Endodermal cell (in vitro differentiated cells): ENCODE results near the gene DBI. TPM values are rescaled to one million over a fixed set of nuclear protein-coding genes. Genes with fewer than 3 reads are reported as not detected.
"Not testable (repeated sequence)": the region's sequence is repeated elsewhere in the genome, so short reads cannot be mapped to it uniquely, and the experiment has no call there.

Experiments used
- DNase-seq: peaks from one replicate; pipeline ENCODE4 v3.0.0-alpha.2; 2017
- H3K27ac ChIP-seq: 2 replicates; pipeline ENCODE4 v1.5.1; 2013; ENCODE audit warnings: mild to moderate bottlenecking, low read depth, low read length, moderate library complexity
- H3K27me3 ChIP-seq: 2 replicates; pipeline ENCODE4 v1.6.1; 2013; ENCODE audit warnings: mild to moderate bottlenecking, low read length, moderate library complexity; ENCODE audit not compliant: insufficient read depth, control insufficient read depth, poor library complexity, severe bottlenecking
- H3K36me3 ChIP-seq: 2 replicates; pipeline ENCODE4 v1.7.0; 2013; ENCODE audit warnings: mild to moderate bottlenecking, low read length, moderate library complexity; ENCODE audit not compliant: control insufficient read depth, insufficient read depth
- H3K4me1 ChIP-seq: one replicate; pipeline ENCODE4 v1.7.0; 2013; ENCODE audit warnings: low read length; ENCODE audit not compliant: control insufficient read depth, insufficient read depth
- H3K4me3 ChIP-seq: 2 replicates; pipeline ENCODE4 v1.5.1; 2013; ENCODE audit warnings: mild to moderate bottlenecking, low read length, moderate library complexity
- H3K9ac ChIP-seq: 2 replicates; pipeline ENCODE4 v1.6.1; 2013; ENCODE audit warnings: mild to moderate bottlenecking, low read length, moderate library complexity; ENCODE audit not compliant: poor library complexity, severe bottlenecking; ENCODE audit errors: extremely low read depth
- H3K9me3 ChIP-seq: 2 replicates; pipeline ENCODE4 v1.6.1; 2013; ENCODE audit warnings: mild to moderate bottlenecking, low read length, moderate library complexity; ENCODE audit not compliant: control insufficient read depth
- H3K27ac Mint-ChIP-seq: 2 replicates; pipeline ENCODE4 v1.8.0; 2020; ENCODE audit warnings: mixed read lengths
- H3K27me3 Mint-ChIP-seq: 2 replicates; pipeline ENCODE4 v1.8.0; 2021; ENCODE audit warnings: mild to moderate bottlenecking, mixed read lengths; ENCODE audit not compliant: insufficient read depth
- H3K36me3 Mint-ChIP-seq: 2 replicates; pipeline ENCODE4 v1.8.0; 2020; ENCODE audit warnings: low read depth, mixed read lengths
- H3K4me1 Mint-ChIP-seq: 2 replicates; pipeline ENCODE4 v1.8.0; 2020; ENCODE audit warnings: mixed read lengths
- H3K4me3 Mint-ChIP-seq: 2 replicates; pipeline ENCODE4 v1.8.0; 2020; ENCODE audit warnings: mild to moderate bottlenecking, moderate library complexity, mixed read lengths
- H3K9me3 Mint-ChIP-seq: 2 replicates; pipeline ENCODE4 v1.8.0; 2020; ENCODE audit warnings: mild to moderate bottlenecking, mixed read lengths
- CTCF ChIP-seq: fragments of 200-600 bp; sonication (generic); conservative IDR thresholded peaks from 2 replicates; pipeline ENCODE4 v1.5.0; 2021; ENCODE audit warnings: antibody characterized with exemption, mild to moderate bottlenecking
- WGBS, 2 experiments: methylation state at CpG; one replicate each; pipeline versions ENCODE4 v1.1.5 to v1.1.7; 2013; ENCODE audit warnings: missing lambda C conversion rate in 2 of 2, mixed read lengths in 1 of 2; ENCODE audit not compliant: insufficient coverage in 1 of 2, insufficient read length in 1 of 2; 5-methylcytosine and 5-hydroxymethylcytosine counted together
- total RNA-seq, 2 donors: library from RNA; stranded (reverse); fragmentation: NEBNext Ultra II Directional in 1 of 2; extraction: Animal tissue kit (Norgen Biotek cat#: 25700) in 1 of 2; gene quantifications; 2 replicates in 1 of 2; 3 replicates in 1 of 2; pipeline ENCODE4 v1.2.1, GENCODE V29; 2021

DBI gene
- total RNA-seq, 2 donors from 2014 or later = 138 to 178 TPM

- Mint-ChIP-seq H3K27ac (no peak overlapping the region), H3K36me3 (no peaks in the 10 kb centered on the region)
Measured at GRCh38 chr2:119397196-119397595, 30.4 kb downstream of the DBI start.

GRCh38 chr2:119402106-119402505, 35.3 kb downstream of the DBI start:
- Histone ChIP-seq H3K4me1 (no peaks in the 10 kb centered on the region), H3K27me3 (no peaks in the 10 kb centered on the region), H3K27ac (no peak overlapping the region), H3K9ac (no peak overlapping the region), H3K4me3 (no peak overlapping the region), H3K36me3 (no peaks in the 10 kb centered on the region), H3K9me3 (no peaks in the 10 kb centered on the region)
- Mint-ChIP-seq H3K27ac (no peak overlapping the region), H3K4me1 (no peaks in the 10 kb centered on the region), H3K9me3 (no peaks in the 10 kb centered on the region), H3K4me3 (no peak overlapping the region), H3K27me3 (peaks cover 5% of the 10 kb centered on the region), H3K36me3 (no peaks in the 10 kb centered on the region)
- TF ChIP-seq CTCF = no peak
- DNase-seq = no peak
- 93 to 98% methylated on average over 5 of the region's 5 CpGs for WGBS, 2 experiments

More at GRCh38 chr2:119397196-119397595, 30.4 kb downstream of the DBI start:
- Histone ChIP-seq H3K27ac (no peak overlapping the region), H3K36me3 (no peaks in the 10 kb centered on the region), H3K9ac (no peak overlapping the region), H3K27me3 (no peaks in the 10 kb centered on the region), H3K4me1 (no peaks in the 10 kb centered on the region), H3K4me3 (no peak overlapping the region), H3K9me3 (no peaks in the 10 kb centered on the region)
- H3K9me3 Mint-ChIP-seq = no peaks in the 10 kb centered on the region
- 91 to 100% methylated on average over 1 to 6 of the region's 6 CpGs for WGBS, 2 experiments
- DNase-seq = peak; percentile 26
- peaks cover 3% of the 10 kb centered on the region for H3K27me3 Mint-ChIP-seq
- no peaks in the 10 kb centered on the region for H3K4me1 Mint-ChIP-seq
- TF ChIP-seq CTCF = no peak
- no peak overlapping the region for H3K4me3 Mint-ChIP-seq

- H3K9ac ChIP-seq = no peak overlapping the region
- TF ChIP-seq CTCF = no peak
- no peak overlapping the region for H3K27ac ChIP-seq
- H3K9me3 Mint-ChIP-seq = no peaks in the 10 kb centered on the region
- peaks cover 5% of the 10 kb centered on the region for H3K27me3 Mint-ChIP-seq
- H3K36me3 ChIP-seq = no peaks in the 10 kb centered on the region
- DNase-seq = peak; percentile 26
- WGBS, 2 experiments = 93 to 96% methylated on average over 6 to 10 of the region's 10 CpGs
- H3K9me3 ChIP-seq = no peaks in the 10 kb centered on the region
- no peak overlapping the region for H3K4me3 ChIP-seq
- H3K4me3 Mint-ChIP-seq = no peak overlapping the region
- peaks cover 2% of the 10 kb centered on the region for H3K4me1 Mint-ChIP-seq
- H3K27ac Mint-ChIP-seq = no peak overlapping the region
- H3K4me1 ChIP-seq = no peaks in the 10 kb centered on the region
- no peaks in the 10 kb centered on the region for H3K36me3 Mint-ChIP-seq
- H3K27me3 ChIP-seq = no peaks in the 10 kb centered on the region
Measured at GRCh38 chr2:119402645-119403560, 36.1 kb downstream of the DBI start.

- H3K4me3 Mint-ChIP-seq, H3K4me1 ChIP-seq, H3K27me3 Mint-ChIP-seq, H3K9me3 ChIP-seq, H3K4me1 Mint-ChIP-seq, H3K4me3 ChIP-seq, H3K36me3 Mint-ChIP-seq, H3K36me3 ChIP-seq, H3K9ac ChIP-seq, H3K27ac ChIP-seq, H3K9me3 Mint-ChIP-seq, H3K27me3 ChIP-seq, H3K27ac Mint-ChIP-seq: not testable (repeated sequence)
- WGBS, 2 experiments = 90 to 95% methylated on average over 7 to 12 of the region's 12 CpGs
- DNase-seq = peak; percentile 33
Measured at GRCh38 chr2:119403618-119404017, 36.8 kb downstream of the DBI start.
